Panc1 (cell line): ENCODE measurements around the gene TOR2A.

Experiments used
- POLR2AphosphoS5 ChIP-seq: IDR thresholded peaks from 2 replicates; pipeline ENCODE4 v1.6.1; 2012; ENCODE audit warnings: mild to moderate bottlenecking, low read depth, low read length, moderate library complexity
- SIN3A ChIP-seq: IDR thresholded peaks from 2 replicates; pipeline ENCODE4 v1.6.1; 2012; ENCODE audit warnings: low read depth, mild to moderate bottlenecking, low read length, moderate library complexity, borderline replicate concordance; ENCODE audit not compliant: insufficient read depth
- TCF7L2 ChIP-seq: IDR thresholded peaks from 2 replicates; pipeline ENCODE4 v1.6.1; 2011; ENCODE audit warnings: mild to moderate bottlenecking, low read depth, low read length, inconsistent platforms
- TF ChIP-seq, protein P1 (sequence below): fragments of 450-650 bp; IDR thresholded peaks from 2 replicates; pipeline ENCODE4 v1.5.1; 2017; ENCODE audit warnings: mild to moderate bottlenecking
- TF ChIP-seq, protein P2 (sequence below), 2 experiments: IDR thresholded peaks; 2 replicates each; pipeline ENCODE4 v1.6.1; 2011 to 2012; ENCODE audit warnings: low read depth in 2 of 2, control low read depth in 1 of 2, low read length in 1 of 2, mild to moderate bottlenecking in 1 of 2, moderate library complexity in 1 of 2; ENCODE audit not compliant: insufficient read depth in 1 of 2

- TF ChIP-seq, protein P1, sequence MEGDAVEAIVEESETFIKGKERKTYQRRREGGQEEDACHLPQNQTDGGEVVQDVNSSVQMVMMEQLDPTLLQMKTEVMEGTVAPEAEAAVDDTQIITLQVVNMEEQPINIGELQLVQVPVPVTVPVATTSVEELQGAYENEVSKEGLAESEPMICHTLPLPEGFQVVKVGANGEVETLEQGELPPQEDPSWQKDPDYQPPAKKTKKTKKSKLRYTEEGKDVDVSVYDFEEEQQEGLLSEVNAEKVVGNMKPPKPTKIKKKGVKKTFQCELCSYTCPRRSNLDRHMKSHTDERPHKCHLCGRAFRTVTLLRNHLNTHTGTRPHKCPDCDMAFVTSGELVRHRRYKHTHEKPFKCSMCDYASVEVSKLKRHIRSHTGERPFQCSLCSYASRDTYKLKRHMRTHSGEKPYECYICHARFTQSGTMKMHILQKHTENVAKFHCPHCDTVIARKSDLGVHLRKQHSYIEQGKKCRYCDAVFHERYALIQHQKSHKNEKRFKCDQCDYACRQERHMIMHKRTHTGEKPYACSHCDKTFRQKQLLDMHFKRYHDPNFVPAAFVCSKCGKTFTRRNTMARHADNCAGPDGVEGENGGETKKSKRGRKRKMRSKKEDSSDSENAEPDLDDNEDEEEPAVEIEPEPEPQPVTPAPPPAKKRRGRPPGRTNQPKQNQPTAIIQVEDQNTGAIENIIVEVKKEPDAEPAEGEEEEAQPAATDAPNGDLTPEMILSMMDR: no peak
- no peak for TF ChIP-seq SIN3A
- no peak for TF ChIP-seq POLR2AphosphoS5
- TF ChIP-seq, protein P2, sequence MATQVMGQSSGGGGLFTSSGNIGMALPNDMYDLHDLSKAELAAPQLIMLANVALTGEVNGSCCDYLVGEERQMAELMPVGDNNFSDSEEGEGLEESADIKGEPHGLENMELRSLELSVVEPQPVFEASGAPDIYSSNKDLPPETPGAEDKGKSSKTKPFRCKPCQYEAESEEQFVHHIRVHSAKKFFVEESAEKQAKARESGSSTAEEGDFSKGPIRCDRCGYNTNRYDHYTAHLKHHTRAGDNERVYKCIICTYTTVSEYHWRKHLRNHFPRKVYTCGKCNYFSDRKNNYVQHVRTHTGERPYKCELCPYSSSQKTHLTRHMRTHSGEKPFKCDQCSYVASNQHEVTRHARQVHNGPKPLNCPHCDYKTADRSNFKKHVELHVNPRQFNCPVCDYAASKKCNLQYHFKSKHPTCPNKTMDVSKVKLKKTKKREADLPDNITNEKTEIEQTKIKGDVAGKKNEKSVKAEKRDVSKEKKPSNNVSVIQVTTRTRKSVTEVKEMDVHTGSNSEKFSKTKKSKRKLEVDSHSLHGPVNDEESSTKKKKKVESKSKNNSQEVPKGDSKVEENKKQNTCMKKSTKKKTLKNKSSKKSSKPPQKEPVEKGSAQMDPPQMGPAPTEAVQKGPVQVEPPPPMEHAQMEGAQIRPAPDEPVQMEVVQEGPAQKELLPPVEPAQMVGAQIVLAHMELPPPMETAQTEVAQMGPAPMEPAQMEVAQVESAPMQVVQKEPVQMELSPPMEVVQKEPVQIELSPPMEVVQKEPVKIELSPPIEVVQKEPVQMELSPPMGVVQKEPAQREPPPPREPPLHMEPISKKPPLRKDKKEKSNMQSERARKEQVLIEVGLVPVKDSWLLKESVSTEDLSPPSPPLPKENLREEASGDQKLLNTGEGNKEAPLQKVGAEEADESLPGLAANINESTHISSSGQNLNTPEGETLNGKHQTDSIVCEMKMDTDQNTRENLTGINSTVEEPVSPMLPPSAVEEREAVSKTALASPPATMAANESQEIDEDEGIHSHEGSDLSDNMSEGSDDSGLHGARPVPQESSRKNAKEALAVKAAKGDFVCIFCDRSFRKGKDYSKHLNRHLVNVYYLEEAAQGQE (IDR thresholded peaks at IDR 0.05; ENCODE audit: insufficient read depth in 1 of 2, low read depth in 2 of 2, low read length in 1 of 2): no peak
- no peak for TF ChIP-seq TCF7L2
These were observed 30.3 kb upstream of the TOR2A start for GRCh38 chr9:127765418-127765817.
